MG63 (cell line): ENCODE measurements around the gene IQCC. TPM values are rescaled to one million over a fixed set of nuclear protein-coding genes. Genes with fewer than 3 reads are reported as not detected.
A peak's percentile ranks its signal among the peaks of the same experiment; 100 is the strongest.

Source experiments
- DNase-seq: peaks from one replicate; pipeline ENCODE4 v3.0.0-alpha.2; 2020
- H3K27me3 ChIP-seq: fragments of 250-450 bp; sonication (Bioruptor Pico); 2 replicates; pipeline ENCODE4 v1.5.1; 2020; ENCODE audit warnings: mild to moderate bottlenecking, moderate library complexity
- H3K36me3 ChIP-seq: fragments of 250-450 bp; sonication (Bioruptor Pico); 2 replicates; pipeline ENCODE4 v1.5.1; 2020; ENCODE audit warnings: mild to moderate bottlenecking, moderate library complexity
- H3K4me3 ChIP-seq: fragments of 250-450 bp; sonication (Bioruptor Pico); 2 replicates; pipeline ENCODE4 v1.5.1; 2020; ENCODE audit warnings: mild to moderate bottlenecking, moderate library complexity
- H3K9me3 ChIP-seq: fragments of 250-450 bp; sonication (Bioruptor Pico); 2 replicates; pipeline ENCODE4 v1.5.1; 2020; ENCODE audit warnings: mild to moderate bottlenecking, moderate library complexity
- total RNA-seq: library from RNA; depleted of rRNA; stranded (reverse); fragments of >200 nt; shearing (Covaris generic); gene quantifications from 2 replicates; pipeline ENCODE4 v1.2.3, GENCODE V29; 2014; ENCODE audit warnings: low replicate concordance

Gene IQCC
- total RNA-seq, 1 experiment from 2014 or later: 3.8 TPM

GRCh38 chr1:32215629-32216480 lies 10.4 kb downstream of the IQCC start:
- peak; percentile 56 for DNase-seq
- no peak overlapping the region for H3K4me3 ChIP-seq

GRCh38 chr1:32216566-32216965 lies 11.1 kb downstream of the IQCC start:
- Histone ChIP-seq H3K4me3 (no peak overlapping the region), H3K36me3 (peaks cover 24% of the 10 kb centered on the region), H3K9me3 (no peaks in the 10 kb centered on the region), H3K27me3 (no peaks in the 10 kb centered on the region)
- DNase-seq: no peak

More at GRCh38 chr1:32215629-32216480, 10.4 kb downstream of the IQCC start:
- Histone ChIP-seq H3K36me3 (peaks cover 24% of the 10 kb centered on the region), H3K9me3 (no peaks in the 10 kb centered on the region), H3K27me3 (no peaks in the 10 kb centered on the region)

- Histone ChIP-seq H3K27me3 (no peaks in the 10 kb centered on the region), H3K9me3 (no peaks in the 10 kb centered on the region), H3K4me3 (no peak overlapping the region), H3K36me3 (peaks cover 41% of the 10 kb centered on the region)
- DNase-seq: no peak
Measured at GRCh38 chr1:32219022-32219421, 13.6 kb downstream of the IQCC start.

- H3K9me3 ChIP-seq: no peaks in the 10 kb centered on the region
- peaks cover 54% of the 10 kb centered on the region for H3K36me3 ChIP-seq
- DNase-seq: no peak
Measured at GRCh38 chr1:32220746-32221580, 15.5 kb downstream of the IQCC start.

GRCh38 chr1:32221581-32221979 lies 16.1 kb downstream of the IQCC start:
- no peak for DNase-seq
- Histone ChIP-seq H3K9me3 (no peaks in the 10 kb centered on the region), H3K4me3 (peak overlapping the region; percentile 98), H3K36me3 (peaks cover 58% of the 10 kb centered on the region), H3K27me3 (no peaks in the 10 kb centered on the region)

More at GRCh38 chr1:32220746-32221580, 15.5 kb downstream of the IQCC start:
- peak overlapping the region; percentile 98 for H3K4me3 ChIP-seq
- H3K27me3 ChIP-seq: no peaks in the 10 kb centered on the region

- Histone ChIP-seq H3K9me3 (no peaks in the 10 kb centered on the region), H3K4me3 (peak within 1 kb of the TSS; percentile 98), H3K36me3 (peaks cover 57% of the 10 kb centered on the region), H3K27me3 (no peaks in the 10 kb centered on the region)
- DNase-seq: peak; percentile 91
Measured at GRCh38 chr1:32221980-32222755, 16.7 kb downstream of the IQCC start, which contains the start of the genes EIF3I and TMEM234. Gene EIF3I (plus strand): TSS chr1:32222407. CDS start chr1:32222442, 35 bp downstream. Gene TMEM234 (minus strand): TSS chr1:32222353. CDS start chr1:32222322, 31 bp downstream.

- peaks cover 65% of the 10 kb centered on the region for H3K36me3 ChIP-seq
- no peaks in the 10 kb centered on the region for H3K9me3 ChIP-seq
- H3K27me3 ChIP-seq: no peaks in the 10 kb centered on the region
- DNase-seq: no peak
- H3K4me3 ChIP-seq: peak overlapping the region; percentile 98
Measured at GRCh38 chr1:32223683-32224082, 18.2 kb downstream of the IQCC start.

- DNase-seq: no peak
- Histone ChIP-seq H3K9me3 (no peaks in the 10 kb centered on the region), H3K4me3 (no peak overlapping the region), H3K36me3 (peaks cover 68% of the 10 kb centered on the region), H3K27me3 (no peaks in the 10 kb centered on the region)
Measured at GRCh38 chr1:32224285-32224684, 18.8 kb downstream of the IQCC start.

- peaks cover 69% of the 10 kb centered on the region for H3K36me3 ChIP-seq
- no peak overlapping the region for H3K4me3 ChIP-seq
- DNase-seq: no peak
Measured at GRCh38 chr1:32228771-32229170, 23.3 kb downstream of the IQCC start.

GRCh38 chr1:32231843-32232432 lies 26.5 kb downstream of the IQCC start:
- DNase-seq: no peak

More at GRCh38 chr1:32228771-32229170, 23.3 kb downstream of the IQCC start:
- no peaks in the 10 kb centered on the region for H3K27me3 ChIP-seq
- no peaks in the 10 kb centered on the region for H3K9me3 ChIP-seq

GRCh38 chr1:32232558-32233304 lies 27.3 kb downstream of the IQCC start:
- H3K9me3 ChIP-seq: no peaks in the 10 kb centered on the region
- DNase-seq: no peak
- peaks cover 48% of the 10 kb centered on the region for H3K36me3 ChIP-seq
- no peak overlapping the region for H3K4me3 ChIP-seq
- no peaks in the 10 kb centered on the region for H3K27me3 ChIP-seq

More at GRCh38 chr1:32231843-32232432, 26.5 kb downstream of the IQCC start:
- no peaks in the 10 kb centered on the region for H3K9me3 ChIP-seq
- no peaks in the 10 kb centered on the region for H3K27me3 ChIP-seq
- peaks cover 51% of the 10 kb centered on the region for H3K36me3 ChIP-seq
- no peak overlapping the region for H3K4me3 ChIP-seq

- Histone ChIP-seq H3K36me3 (peaks cover 30% of the 10 kb centered on the region), H3K27me3 (no peaks in the 10 kb centered on the region), H3K4me3 (no peak overlapping the region), H3K9me3 (no peaks in the 10 kb centered on the region)
- no peak for DNase-seq
Measured at GRCh38 chr1:32234792-32235191, 29.3 kb downstream of the IQCC start.

GRCh38 chr1:32239337-32239736 lies 33.9 kb downstream of the IQCC start:
- no peak overlapping the region for H3K4me3 ChIP-seq
- H3K9me3 ChIP-seq: no peaks in the 10 kb centered on the region
- no peak for DNase-seq
- H3K36me3 ChIP-seq: peaks cover 8% of the 10 kb centered on the region; the same call in 1 of the 2 replicates
- H3K27me3 ChIP-seq: no peaks in the 10 kb centered on the region

GRCh38 chr1:32239790-32240139 lies 34.3 kb downstream of the IQCC start:
- Histone ChIP-seq H3K4me3 (no peak overlapping the region), H3K27me3 (no peaks in the 10 kb centered on the region), H3K9me3 (no peaks in the 10 kb centered on the region), H3K36me3 (peaks cover 8% of the 10 kb centered on the region; the same call in 1 of the 2 replicates)
- no peak for DNase-seq

- peak; percentile 62 for DNase-seq
- no peaks in the 10 kb centered on the region for H3K27me3 ChIP-seq
- H3K36me3 ChIP-seq: peaks cover 4% of the 10 kb centered on the region; the same call in 1 of the 2 replicates
Measured at GRCh38 chr1:32240140-32240951, 34.9 kb downstream of the IQCC start.

More at GRCh38 chr1:32240140-32240951, 34.9 kb downstream of the IQCC start:
- H3K9me3 ChIP-seq: no peaks in the 10 kb centered on the region
- H3K4me3 ChIP-seq: peak overlapping the region; percentile 42
